Left lung (tissue), 10 donors: ENCODE results near the gene PRR30. TPM values are rescaled to one million over a fixed set of nuclear protein-coding genes. Genes with fewer than 3 reads are reported as not detected.

ENCODE experiments used
- ATAC-seq: fragments of 200-7000 bp; cut with Tn5 transposase; one replicate; pipeline ENCODE4 v1.9.1; 2020; ENCODE audit warnings: moderate library complexity
- DNase-seq, 4 donors: peaks; one replicate each; pipeline ENCODE4 v3.0.0-alpha.2; 2013 to 2020
- H3K27ac ChIP-seq, 2 donors: fragments of 200-600 bp; sonication (generic) in 1 of 2; one replicate each; pipeline versions ENCODE4 v1.5.0 to v1.8.0; 2020 to 2021
- H3K27me3 ChIP-seq, 2 donors: fragments of 200-600 bp; sonication (generic) in 1 of 2; one replicate each; pipeline versions ENCODE4 v1.5.0 to v1.8.0; 2020 to 2021
- H3K36me3 ChIP-seq, 2 donors: fragments of 200-600 bp; sonication (generic) in 1 of 2; one replicate each; pipeline versions ENCODE4 v1.5.0 to v1.8.0; 2020 to 2021
- H3K4me1 ChIP-seq, 2 donors: fragments of 200-600 bp; one replicate each; pipeline ENCODE4 v1.8.0; 2021
- H3K4me3 ChIP-seq, 2 donors: fragments of 200-600 bp; sonication (generic) in 1 of 2; one replicate each; pipeline versions ENCODE4 v1.5.0 to v1.8.0; 2020 to 2021; ENCODE audit warnings: mild to moderate bottlenecking in 1 of 2
- H3K9me3 ChIP-seq, 2 donors: fragments of 200-600 bp; sonication (generic) in 1 of 2; one replicate each; pipeline versions ENCODE4 v1.5.0 to v1.8.0; 2020 to 2021
- intact Hi-C, 2 donors: fragments of 100-400 bp; cut with DNase I; formaldehyde crosslinking; loops; one replicate each; pipeline versions ENCODE4 v1.11.2 to v1.14.2; 2022
- polyA plus RNA-seq, 6 donors: library from polyadenylated mRNA; unstranded; fragments of 120-200 nt; gene quantifications; one replicate each; pipeline ENCODE4 v1.2.1, GENCODE V29; 2013; ENCODE audit not compliant: insufficient read length in 6 of 6
- total RNA-seq, 2 donors: library from RNA; stranded (reverse); fragmentation: NEBNext Ultra II Directional; extraction: Animal tissue kit (Norgen Biotek cat#: 25700); gene quantifications; one replicate each; pipeline ENCODE4 v1.2.1, GENCODE V29; 2021
- TF ChIP-seq, protein P1 (sequence below), 2 donors: fragments of 200-600 bp; sonication (generic) in 1 of 2; IDR thresholded peaks; one replicate each; pipeline versions ENCODE4 v1.5.0 to v1.8.0; 2021; ENCODE audit warnings: antibody characterized with exemption in 2 of 2
- donor health status: DM: no; HTN: yes; CAD: no.
- donor health status: DM: no; HTN: no; CAD: no.

The PRR30 gene
- total and polyA plus RNA-seq, 8 donors = not detected

- no peaks in the 10 kb centered on the region for H3K36me3 ChIP-seq
- no peak for ATAC-seq
- no peaks in the 10 kb centered on the region for H3K27me3 ChIP-seq
- no peak overlapping the region for H3K27ac ChIP-seq
- no peaks in the 10 kb centered on the region for H3K9me3 ChIP-seq
- no peak for DNase-seq
- TF ChIP-seq, protein P1, sequence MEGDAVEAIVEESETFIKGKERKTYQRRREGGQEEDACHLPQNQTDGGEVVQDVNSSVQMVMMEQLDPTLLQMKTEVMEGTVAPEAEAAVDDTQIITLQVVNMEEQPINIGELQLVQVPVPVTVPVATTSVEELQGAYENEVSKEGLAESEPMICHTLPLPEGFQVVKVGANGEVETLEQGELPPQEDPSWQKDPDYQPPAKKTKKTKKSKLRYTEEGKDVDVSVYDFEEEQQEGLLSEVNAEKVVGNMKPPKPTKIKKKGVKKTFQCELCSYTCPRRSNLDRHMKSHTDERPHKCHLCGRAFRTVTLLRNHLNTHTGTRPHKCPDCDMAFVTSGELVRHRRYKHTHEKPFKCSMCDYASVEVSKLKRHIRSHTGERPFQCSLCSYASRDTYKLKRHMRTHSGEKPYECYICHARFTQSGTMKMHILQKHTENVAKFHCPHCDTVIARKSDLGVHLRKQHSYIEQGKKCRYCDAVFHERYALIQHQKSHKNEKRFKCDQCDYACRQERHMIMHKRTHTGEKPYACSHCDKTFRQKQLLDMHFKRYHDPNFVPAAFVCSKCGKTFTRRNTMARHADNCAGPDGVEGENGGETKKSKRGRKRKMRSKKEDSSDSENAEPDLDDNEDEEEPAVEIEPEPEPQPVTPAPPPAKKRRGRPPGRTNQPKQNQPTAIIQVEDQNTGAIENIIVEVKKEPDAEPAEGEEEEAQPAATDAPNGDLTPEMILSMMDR (IDR thresholded peaks at IDR 0.05) = no peak
- intact Hi-C loops = loop anchor here in 1 of 2 donors (10.0 kb wide), 2 partner anchors 54 to 124 kb away; partner anchors contain the start of gene TMEM214
- no peak overlapping the region for H3K4me3 ChIP-seq
- peaks cover 3 to 25% of the 10 kb centered on the region in 2 donors for H3K4me1 ChIP-seq
These were observed 50.6 kb downstream of the PRR30 start for GRCh38 chr2:27088634-27089033.

GRCh38 chr2:27087823-27088410 is 51.3 kb downstream of the PRR30 start:
- intact Hi-C loops = loop anchor here in 1 of 2 donors (10.0 kb wide), 2 partner anchors 53 to 123 kb away; partner anchors contain the start of gene TMEM214
- H3K27ac ChIP-seq = no peak overlapping the region
- DNase-seq = peak in 1 of 4 donors; percentile 15
- no peaks in the 10 kb centered on the region for H3K9me3 ChIP-seq
- no peaks in the 10 kb centered on the region for H3K36me3 ChIP-seq
- no peak overlapping the region for H3K4me3 ChIP-seq
- H3K27me3 ChIP-seq = no peaks in the 10 kb centered on the region
- H3K4me1 ChIP-seq = peaks cover 3 to 25% of the 10 kb centered on the region in 2 donors
- no peak for ATAC-seq
- TF ChIP-seq, protein P1 (IDR thresholded peaks at IDR 0.05) = no peak

Other genes with a start within 250 kb of the PRR30 start
- 10 to 100 TPM; 13.5 to 23.5 TPM for gene MAPRE3, start 168.8 kb downstream of the PRR30 start, total RNA-seq
- gene MAPRE3, start 168.8 kb downstream of the PRR30 start, polyA plus RNA-seq = 10 to 100 TPM in 2 of 6 donors, 1 to 10 TPM in 4; 7.1 to 12.4 (median 9.4) TPM
- gene TMEM214, start 106.4 kb downstream of the PRR30 start, total RNA-seq = 100 to 1,000 TPM in 1 of 2 donors, 10 to 100 TPM in 1; 84.6 to 105 TPM
- 10 to 100 TPM; 59.8 to 90.4 (median 67.8) TPM for gene TMEM214, start 106.4 kb downstream of the PRR30 start, polyA plus RNA-seq
- 10 to 100 TPM; 12.0 to 20.6 TPM for gene AGBL5, start 87.7 kb downstream of the PRR30 start, total RNA-seq
- gene AGBL5, start 87.7 kb downstream of the PRR30 start, polyA plus RNA-seq = 10 to 100 TPM; 47.2 to 54.5 (median 51.9) TPM
- gene OST4, start 67.8 kb downstream of the PRR30 start, total RNA-seq = 100 to 1,000 TPM; 294 to 407 TPM
- gene OST4, start 67.8 kb downstream of the PRR30 start, polyA plus RNA-seq = 100 to 1,000 TPM; 231 to 289 (median 260) TPM
- 100 to 1,000 TPM; 151 to 161 TPM for gene EMILIN1, start 60.8 kb downstream of the PRR30 start, total RNA-seq
- 100 to 1,000 TPM; 137 to 268 (median 197) TPM for gene EMILIN1, start 60.8 kb downstream of the PRR30 start, polyA plus RNA-seq
- gene KHK, start 52.6 kb downstream of the PRR30 start, total RNA-seq = 10 to 100 TPM in 1 of 2 donors, 1 to 10 TPM in 1; 4.6 to 11.5 TPM
- gene KHK, start 52.6 kb downstream of the PRR30 start, polyA plus RNA-seq = 1 to 10 TPM; 3.8 to 6.2 (median 4.4) TPM
- 1 to 10 TPM; 2.8 to 3.4 TPM for gene CGREF1, start 20.3 kb downstream of the PRR30 start, total RNA-seq
- under 1 TPM; 0.31 to 0.86 (median 0.56) TPM for gene CGREF1, start 20.3 kb downstream of the PRR30 start, polyA plus RNA-seq
- gene ABHD1, start 15.6 kb downstream of the PRR30 start, total RNA-seq = not detected
- 1 to 10 TPM in 3 of 6 donors, under 1 TPM in 3; 0.69 to 1.3 (median 1.0) TPM for gene ABHD1, start 15.6 kb downstream of the PRR30 start, polyA plus RNA-seq
- gene PREB, start 4.8 kb downstream of the PRR30 start, total RNA-seq = 10 to 100 TPM; 50.8 to 65.3 TPM
- gene PREB, start 4.8 kb downstream of the PRR30 start, polyA plus RNA-seq = 10 to 100 TPM; 34.3 to 45.7 (median 38.2) TPM
- gene TCF23, start 9.6 kb upstream of the PRR30 start, total RNA-seq = under 1 TPM; 0.08 to 0.50 TPM
- under 1 TPM; 0.06 to 0.21 (median 0.08) TPM for gene TCF23, start 9.6 kb upstream of the PRR30 start, polyA plus RNA-seq
- gene ATRAID, start 72.6 kb upstream of the PRR30 start, total RNA-seq = 100 to 1,000 TPM in 1 of 2 donors, 10 to 100 TPM in 1; 87.5 to 102 TPM
- 100 to 1,000 TPM; 126 to 141 (median 130) TPM for gene ATRAID, start 72.6 kb upstream of the PRR30 start, polyA plus RNA-seq
- gene SLC5A6, start 72.9 kb upstream of the PRR30 start, total RNA-seq = 10 to 100 TPM; 27.3 to 43.7 TPM
- 10 to 100 TPM; 24.1 to 47.2 (median 31.7) TPM for gene SLC5A6, start 72.9 kb upstream of the PRR30 start, polyA plus RNA-seq
- gene CAD, start 78.0 kb upstream of the PRR30 start, total RNA-seq = 10 to 100 TPM; 31.1 to 51.2 TPM
- gene CAD, start 78.0 kb upstream of the PRR30 start, polyA plus RNA-seq = 10 to 100 TPM; 39.0 to 52.8 (median 44.9) TPM
- under 1 TPM; 0.39 to 0.64 TPM for gene SLC30A3, start 123.6 kb upstream of the PRR30 start, total RNA-seq
- gene SLC30A3, start 123.6 kb upstream of the PRR30 start, polyA plus RNA-seq = under 1 TPM; 0.26 to 0.69 (median 0.48) TPM
- gene DNAJC5G, start 136.0 kb upstream of the PRR30 start, total RNA-seq = not detected
- under 1 TPM; 0.19 to 0.41 (median 0.30) TPM for gene DNAJC5G, start 136.0 kb upstream of the PRR30 start, polyA plus RNA-seq
- under 1 TPM in 1 of 2 donors, not detected in 1; 0.17 TPM for gene TRIM54, start 143.0 kb upstream of the PRR30 start, total RNA-seq
- under 1 TPM in 5 of 6 donors, not detected in 1; 0.07 to 0.14 (median 0.09) TPM for gene TRIM54, start 143.0 kb upstream of the PRR30 start, polyA plus RNA-seq
- gene UCN, start 169.0 kb upstream of the PRR30 start, total RNA-seq = 1 to 10 TPM; 1.5 to 2.6 TPM
- gene UCN, start 169.0 kb upstream of the PRR30 start, polyA plus RNA-seq = 1 to 10 TPM; 1.3 to 2.4 (median 1.8) TPM
- gene MPV17, start 183.7 kb upstream of the PRR30 start, total RNA-seq = 100 to 1,000 TPM in 1 of 2 donors, 10 to 100 TPM in 1; 96.4 to 103 TPM
- 100 to 1,000 TPM in 1 of 6 donors, 10 to 100 TPM in 5; 91.6 to 106 (median 99.0) TPM for gene MPV17, start 183.7 kb upstream of the PRR30 start, polyA plus RNA-seq
- gene GTF3C2, start 217.4 kb upstream of the PRR30 start, total RNA-seq = 10 to 100 TPM; 45.2 to 54.5 TPM
- gene GTF3C2, start 217.4 kb upstream of the PRR30 start, polyA plus RNA-seq = 10 to 100 TPM; 63.3 to 71.7 (median 68.1) TPM
- gene EIF2B4, start 230.9 kb upstream of the PRR30 start, total RNA-seq = 10 to 100 TPM; 30.7 to 36.9 TPM
- gene EIF2B4, start 230.9 kb upstream of the PRR30 start, polyA plus RNA-seq = 10 to 100 TPM; 50.3 to 61.4 (median 53.4) TPM
- gene SNX17, start 231.2 kb upstream of the PRR30 start, total RNA-seq = 100 to 1,000 TPM in 1 of 2 donors, 10 to 100 TPM in 1; 91.0 to 121 TPM
- gene SNX17, start 231.2 kb upstream of the PRR30 start, polyA plus RNA-seq = 100 to 1,000 TPM in 3 of 6 donors, 10 to 100 TPM in 3; 93.1 to 113 (median 102) TPM
- 10 to 100 TPM; 16.4 to 17.2 TPM for gene ZNF513, start 241.3 kb upstream of the PRR30 start, total RNA-seq
- gene ZNF513, start 241.3 kb upstream of the PRR30 start, polyA plus RNA-seq = 10 to 100 TPM; 12.8 to 18.8 (median 15.8) TPM